IPS DF 6.9 (cell line): ENCODE results near the gene WDR35.
"Not testable (repeated sequence)": the region's sequence is repeated elsewhere in the genome, so short reads cannot be mapped to it uniquely, and the experiment has no call there.

Source experiments
- DNase-seq: peaks from one replicate; pipeline ENCODE4 v3.0.0-alpha.2; 2013; ENCODE audit warnings: low read depth, low spot score
- H3K27ac ChIP-seq: one replicate; pipeline ENCODE4 v1.5.1; 2013; ENCODE audit warnings: low read length, control low read depth
- H3K27me3 ChIP-seq: 2 replicates; pipeline ENCODE4 v1.6.1; 2013; ENCODE audit warnings: mild to moderate bottlenecking, low read length; ENCODE audit not compliant: control insufficient read depth, insufficient read depth
- H3K36me3 ChIP-seq: 2 replicates; pipeline ENCODE4 v1.6.1; 2013; ENCODE audit warnings: low read length; ENCODE audit not compliant: control insufficient read depth, insufficient read depth
- H3K4me1 ChIP-seq: 2 replicates; pipeline ENCODE4 v1.6.1; 2013; ENCODE audit warnings: low read length; ENCODE audit not compliant: control insufficient read depth, insufficient read depth
- H3K4me3 ChIP-seq: 2 replicates; pipeline ENCODE4 v1.5.1; 2013; ENCODE audit warnings: mild to moderate bottlenecking, low read length
- H3K9me3 ChIP-seq: 2 replicates; pipeline ENCODE4 v1.6.1; 2013; ENCODE audit warnings: low read length, inconsistent platforms; ENCODE audit not compliant: control insufficient read depth, insufficient read depth
- WGBS: extraction: QIAGEN DNeasy Blood & Tissue Kit; methylation state at CpG from one replicate; pipeline ENCODE4 v1.1.7; 2013; ENCODE audit warnings: mixed read lengths, missing lambda C conversion rate; ENCODE audit not compliant: insufficient read length, insufficient coverage; 5-methylcytosine and 5-hydroxymethylcytosine counted together

Gene WDR35

DNA sequence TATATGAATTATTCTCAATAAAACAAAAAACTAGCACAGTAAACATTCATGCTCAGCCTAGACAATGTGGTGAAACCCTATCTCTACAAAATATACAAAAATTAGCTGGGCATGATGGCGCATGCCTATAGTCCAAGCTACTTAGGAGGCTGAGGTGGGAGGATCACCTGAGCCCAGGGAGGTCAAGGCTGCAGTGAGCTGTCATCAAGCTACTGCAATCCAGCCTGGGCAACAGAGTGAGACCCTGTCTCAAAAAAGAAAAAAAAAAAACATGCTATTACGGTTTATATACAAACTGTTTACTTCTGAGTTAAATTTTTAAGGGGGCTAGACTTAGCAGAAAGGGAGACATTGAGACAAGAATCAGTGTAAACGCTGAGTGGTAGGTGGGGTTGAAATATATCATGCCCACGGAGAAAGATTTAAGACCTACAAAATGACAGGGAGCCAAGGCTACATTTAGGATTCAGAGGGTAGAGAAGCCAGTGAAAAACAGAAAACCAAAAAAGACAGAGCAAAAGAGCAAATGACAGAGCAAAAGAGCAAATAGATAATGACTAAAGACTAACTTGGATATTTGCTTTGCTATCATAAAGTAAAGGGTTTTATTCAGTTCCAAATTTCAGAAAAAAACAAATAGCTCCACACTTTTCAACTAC lies 95.6 kb downstream of the WDR35 start:
- DNase-seq, result no peak
- no peaks in the 10 kb centered on the region for H3K27me3 ChIP-seq
- no CpG with 5 or more reads among the region's 4 CpGs for WGBS

DNA sequence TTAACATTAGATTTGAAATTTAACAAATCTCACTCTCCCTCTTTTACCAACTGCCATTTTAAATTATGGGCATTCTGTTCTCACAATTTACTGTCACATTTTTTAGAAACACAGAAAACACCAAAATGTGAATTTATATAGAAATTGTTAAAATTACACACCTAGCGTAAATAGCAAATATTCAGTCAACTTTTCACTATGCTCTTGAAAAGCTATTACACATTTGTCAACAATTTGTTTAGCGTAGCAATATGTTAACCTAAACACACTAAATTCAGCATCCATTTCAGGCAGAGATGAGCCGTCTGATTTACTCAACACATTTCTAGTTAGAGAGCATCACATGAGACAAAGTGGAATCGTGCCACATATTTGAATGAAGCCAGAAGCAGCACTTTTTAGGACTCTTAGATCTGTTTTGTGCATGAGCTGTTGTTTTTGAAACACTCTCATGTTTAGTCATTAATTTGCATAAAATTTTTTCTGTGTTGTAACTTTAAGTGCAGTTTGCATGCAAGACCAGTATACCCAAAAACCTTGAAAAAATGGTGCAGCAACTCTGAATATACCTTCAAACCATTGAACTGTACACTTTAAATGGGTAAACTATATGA lies 96.3 kb downstream of the WDR35 start:
- no peak overlapping the region for H3K27ac ChIP-seq
- no peaks in the 10 kb centered on the region for H3K27me3 ChIP-seq
- H3K9me3 ChIP-seq, result no peaks in the 10 kb centered on the region
- H3K36me3 ChIP-seq, result no peaks in the 10 kb centered on the region
- H3K4me3 ChIP-seq, result no peak overlapping the region
- no peak for DNase-seq
- no peaks in the 10 kb centered on the region for H3K4me1 ChIP-seq
- WGBS, result no CpG with 5 or more reads among the region's 4 CpGs

More for the DNA sequence above, 95.6 kb downstream of the WDR35 start:
- Histone ChIP-seq H3K36me3 (no peaks in the 10 kb centered on the region), H3K27ac (no peak overlapping the region), H3K9me3 (no peaks in the 10 kb centered on the region), H3K4me1 (no peaks in the 10 kb centered on the region), H3K4me3 (no peak overlapping the region)

DNA sequence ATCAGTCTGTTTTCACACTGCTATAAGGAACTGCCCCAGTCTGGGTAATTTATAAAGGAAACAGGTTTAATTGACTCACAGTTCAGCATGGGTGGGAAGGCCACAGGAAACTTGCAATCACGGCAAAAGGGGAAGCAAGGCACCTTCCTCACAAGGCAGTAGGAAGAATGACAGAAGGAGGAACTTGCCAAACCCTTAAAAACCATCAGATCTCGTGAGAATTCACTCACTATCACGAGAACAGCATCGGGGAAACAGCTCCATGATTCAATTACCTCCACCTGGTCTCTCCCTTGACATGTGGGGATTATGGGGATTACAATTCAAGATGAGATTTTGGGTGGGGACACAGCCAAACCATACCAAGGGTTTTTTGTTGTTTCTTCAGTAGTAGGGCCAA lies 97.9 kb downstream of the WDR35 start:
- no CpG with 5 or more reads among the region's 4 CpGs for WGBS
- not testable (repeated sequence) for H3K36me3 ChIP-seq, H3K27ac ChIP-seq, H3K9me3 ChIP-seq, H3K4me1 ChIP-seq, H3K27me3 ChIP-seq, H3K4me3 ChIP-seq, DNase-seq

DNA sequence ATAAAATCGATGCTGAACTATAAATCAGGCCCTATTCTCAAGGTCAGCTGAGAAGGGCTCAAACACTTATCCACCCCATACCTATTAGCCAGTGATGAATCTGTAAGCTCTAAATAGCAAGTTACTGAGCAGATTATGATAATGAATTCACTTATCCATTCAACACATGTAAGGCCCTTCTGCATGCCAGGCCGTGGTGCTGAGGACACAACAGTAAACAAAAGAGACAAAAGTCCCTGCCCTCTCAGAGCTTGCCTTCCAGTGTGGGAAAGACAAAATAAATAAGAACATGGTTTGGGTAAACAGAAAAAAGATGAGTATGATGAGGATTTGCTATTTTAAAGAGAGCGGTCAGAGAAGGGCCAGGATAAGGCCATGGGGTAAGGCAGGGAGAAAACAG lies 99.8 kb downstream of the WDR35 start:
- no peak for DNase-seq

DNA sequence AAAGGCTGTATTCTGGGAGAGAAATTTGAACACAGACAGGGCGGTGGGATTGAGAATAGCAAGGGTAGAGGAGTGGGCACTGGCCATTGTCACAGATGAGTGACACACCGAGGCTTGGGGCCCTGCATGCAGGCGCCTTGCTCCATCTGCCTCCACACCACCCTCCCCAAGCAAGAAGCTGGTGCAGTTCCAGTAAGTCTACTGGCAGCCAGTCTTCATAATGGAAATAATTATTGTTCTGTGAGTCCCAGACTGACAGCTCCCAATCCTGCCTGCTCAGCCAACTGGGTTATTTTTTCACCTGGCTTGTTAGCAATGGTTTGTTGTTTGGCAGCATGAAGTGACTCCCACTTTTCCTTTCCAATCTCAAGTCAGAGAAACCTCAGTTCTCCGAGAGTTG lies 101.1 kb downstream of the WDR35 start:
- Histone ChIP-seq H3K4me3 (no peak overlapping the region), H3K27ac (no peak overlapping the region), H3K36me3 (no peaks in the 10 kb centered on the region), H3K4me1 (no peaks in the 10 kb centered on the region), H3K9me3 (no peaks in the 10 kb centered on the region), H3K27me3 (no peaks in the 10 kb centered on the region)
- whole genome bisulfite sequencing, result no CpG with 5 or more reads among the region's 4 CpGs
- DNase-seq, result no peak

More for the DNA sequence above, 99.8 kb downstream of the WDR35 start:
- no peaks in the 10 kb centered on the region for H3K9me3 ChIP-seq
- no peaks in the 10 kb centered on the region for H3K27me3 ChIP-seq
- H3K27ac ChIP-seq, result no peak overlapping the region
- H3K4me3 ChIP-seq, result no peak overlapping the region
- no CpG with 5 or more reads among the region's 3 CpGs for WGBS
- H3K36me3 ChIP-seq, result no peaks in the 10 kb centered on the region
- no peaks in the 10 kb centered on the region for H3K4me1 ChIP-seq

DNA sequence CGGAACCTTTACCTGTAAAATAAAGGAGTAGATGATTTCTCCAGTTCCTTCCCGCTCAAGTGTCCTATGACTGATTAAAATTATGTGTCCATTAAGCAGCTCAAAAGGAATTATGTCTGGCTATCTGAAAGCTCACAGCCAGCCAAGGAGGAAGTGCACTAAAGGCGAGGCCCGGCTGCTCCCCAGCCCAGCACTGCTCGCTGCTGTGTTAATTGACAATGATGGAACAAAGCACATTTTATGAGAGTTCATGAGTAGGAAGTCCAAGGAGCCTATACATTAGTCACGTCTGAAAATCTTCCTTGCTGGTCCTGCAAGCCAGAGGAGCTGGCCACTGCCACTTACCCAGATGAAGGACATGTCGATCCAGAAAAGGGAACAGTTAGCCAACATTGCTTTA lies 102.4 kb downstream of the WDR35 start:
- Histone ChIP-seq H3K27ac (no peak overlapping the region), H3K9me3 (no peaks in the 10 kb centered on the region), H3K4me3 (no peak overlapping the region), H3K36me3 (no peaks in the 10 kb centered on the region), H3K27me3 (no peaks in the 10 kb centered on the region), H3K4me1 (no peaks in the 10 kb centered on the region)
- WGBS, result no CpG with 5 or more reads among the region's 7 CpGs
- DNase-seq, result no peak

DNA sequence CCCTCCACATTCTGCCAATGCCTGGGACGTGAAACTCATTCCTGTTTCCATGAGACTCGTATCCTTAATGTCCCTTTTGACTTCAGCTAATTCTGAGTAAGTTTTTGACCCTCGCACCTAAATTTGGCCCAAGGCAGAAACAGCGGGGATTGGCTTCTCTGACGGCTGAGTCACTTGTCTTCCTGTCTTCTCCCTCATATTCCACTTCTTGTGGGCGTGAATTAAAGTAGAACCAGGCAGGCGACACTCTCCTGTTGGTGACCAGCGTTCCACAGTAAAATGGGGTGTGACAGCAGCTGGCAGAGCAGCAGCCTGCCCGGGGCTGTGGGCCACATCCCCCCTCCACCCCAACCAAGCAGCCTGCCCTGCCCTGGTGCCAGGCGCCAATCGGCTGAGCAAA lies 103.6 kb downstream of the WDR35 start:
- no peak for DNase-seq
- no peaks in the 10 kb centered on the region for H3K4me1 ChIP-seq

DNA sequence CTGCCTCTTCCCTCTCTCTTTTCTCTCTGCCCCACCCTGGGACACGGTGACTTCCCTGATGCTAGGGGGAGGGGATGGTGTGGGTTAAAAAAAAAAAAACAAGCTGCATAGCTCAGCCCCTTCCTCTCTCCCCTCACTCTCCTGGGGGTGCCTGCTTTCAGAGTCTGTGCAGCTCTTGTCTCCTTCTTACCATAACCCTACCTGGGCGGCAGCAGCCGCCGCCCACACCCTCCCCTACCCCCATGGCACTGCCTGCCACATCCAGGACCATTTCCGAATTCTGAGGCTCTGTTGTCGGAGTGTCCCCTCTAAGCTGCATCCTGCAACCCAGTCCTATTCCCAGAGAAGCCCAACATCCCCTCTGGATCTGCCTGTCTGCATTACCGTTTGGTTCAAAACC lies 104.1 kb downstream of the WDR35 start:
- Histone ChIP-seq H3K4me1 (no peaks in the 10 kb centered on the region), H3K9me3 (no peaks in the 10 kb centered on the region), H3K27ac (no peak overlapping the region), H3K36me3 (no peaks in the 10 kb centered on the region), H3K27me3 (no peaks in the 10 kb centered on the region), H3K4me3 (no peak overlapping the region)
- DNase-seq, result no peak
- no CpG with 5 or more reads among the region's 7 CpGs for WGBS

More for the DNA sequence above, 103.6 kb downstream of the WDR35 start:
- WGBS, result no CpG with 5 or more reads among the region's 11 CpGs
- Histone ChIP-seq H3K27me3 (no peaks in the 10 kb centered on the region), H3K27ac (no peak overlapping the region), H3K4me3 (no peak overlapping the region), H3K9me3 (no peaks in the 10 kb centered on the region), H3K36me3 (no peaks in the 10 kb centered on the region)

DNA sequence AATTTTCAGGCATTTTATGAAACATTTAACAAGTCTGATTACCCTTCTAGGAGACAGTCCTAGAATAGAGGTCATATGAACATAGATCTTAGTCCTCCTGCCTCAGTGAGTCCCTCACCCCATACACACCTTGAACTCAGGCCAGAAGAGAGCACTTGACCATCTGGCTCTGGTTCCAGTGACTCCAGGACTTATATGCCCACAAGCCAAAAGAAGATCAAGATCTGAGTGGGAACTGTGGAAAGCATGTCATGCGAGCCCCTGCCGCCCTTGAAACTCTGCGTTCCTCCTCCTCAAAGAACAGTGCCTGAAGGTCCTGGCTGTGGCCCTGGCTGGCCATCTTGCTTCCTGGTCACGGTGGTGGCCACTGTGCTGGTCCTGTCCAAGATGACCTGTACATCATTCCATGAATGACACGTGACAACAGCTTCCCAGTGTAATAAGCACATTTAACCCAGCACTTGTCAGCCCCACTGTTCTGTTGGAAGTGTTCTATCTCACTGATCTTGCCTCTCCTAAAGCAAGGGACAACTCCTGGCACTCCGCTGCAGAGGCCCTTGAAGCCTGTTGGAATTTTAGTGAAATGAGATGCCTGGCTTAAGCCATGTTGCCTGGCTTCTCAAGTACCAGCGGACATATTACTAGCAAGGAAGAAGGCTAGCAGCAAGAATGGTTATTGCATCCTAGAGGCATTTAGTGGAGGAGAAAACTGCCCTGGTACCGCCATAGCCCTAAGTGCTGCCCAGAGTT lies 105.8 kb downstream of the WDR35 start:
- WGBS, result no CpG with 5 or more reads among the region's 8 CpGs
- H3K4me1 ChIP-seq, result no peaks in the 10 kb centered on the region

DNA sequence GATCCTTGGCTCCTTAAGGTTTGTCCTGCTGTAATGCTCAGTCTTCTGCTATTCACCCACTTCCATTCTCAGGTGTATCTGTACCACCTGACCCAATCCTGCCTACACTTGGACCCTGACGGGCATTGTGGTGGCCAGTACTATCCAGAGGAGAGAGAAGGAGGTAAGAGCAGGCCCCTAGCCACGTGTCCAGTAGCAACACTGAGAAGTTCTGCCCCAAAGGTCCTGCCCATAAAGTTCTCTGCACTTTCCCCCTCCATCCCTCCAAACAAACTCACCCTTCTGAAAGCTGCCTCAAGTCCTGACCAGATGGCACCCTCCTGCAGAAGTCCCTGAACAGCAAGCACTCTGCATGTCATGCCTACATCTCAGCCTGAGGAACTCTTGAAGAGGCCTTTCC lies 106.4 kb downstream of the WDR35 start:
- H3K36me3 ChIP-seq, result no peaks in the 10 kb centered on the region
- no CpG with 5 or more reads among the region's 2 CpGs for WGBS
- no peak for DNase-seq
- H3K4me1 ChIP-seq, result no peaks in the 10 kb centered on the region
- no peaks in the 10 kb centered on the region for H3K27me3 ChIP-seq
- H3K27ac ChIP-seq, result no peak overlapping the region
- H3K4me3 ChIP-seq, result no peak overlapping the region
- no peaks in the 10 kb centered on the region for H3K9me3 ChIP-seq

More for the DNA sequence above, 105.8 kb downstream of the WDR35 start:
- Histone ChIP-seq H3K27ac (no peak overlapping the region), H3K27me3 (no peaks in the 10 kb centered on the region), H3K9me3 (no peaks in the 10 kb centered on the region), H3K4me3 (no peak overlapping the region), H3K36me3 (no peaks in the 10 kb centered on the region)
- DNase-seq, result no peak
